CD4-positive, alpha-beta T cell treated with Interleukin-15 for 4 hours (primary cell): ENCODE results near the gene NHSL2.

Source experiments
- DNase-seq: peaks from one replicate; pipeline ENCODE4 v3.0.0-alpha.2; 2020; ENCODE audit warnings: low spot score

The NHSL2 gene

DNA sequence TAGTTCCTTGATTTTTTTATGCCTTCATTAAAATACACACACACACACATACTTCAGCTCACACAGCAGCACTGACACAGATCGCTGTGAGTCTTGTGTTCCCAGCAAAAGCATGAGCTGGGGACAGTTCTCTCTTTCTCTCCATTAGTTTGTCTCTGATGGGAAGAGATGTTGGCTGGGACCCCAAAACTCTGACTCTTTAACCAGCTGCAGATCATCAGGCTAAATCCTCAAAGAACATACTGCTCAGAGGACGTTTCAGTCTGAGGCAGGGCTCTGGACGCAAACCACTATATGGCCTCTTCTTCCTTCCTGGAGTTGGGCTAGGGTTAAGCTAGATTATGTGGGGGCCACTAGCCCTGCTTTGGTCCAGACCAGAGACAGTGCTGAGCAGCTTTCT, 109.6 kb downstream of the NHSL2 start:
- DNase-seq: no peak

GRCh38 chrX:72020788-72021187, 110.1 kb downstream of the NHSL2 start:
- DNase-seq: peak; percentile 39

GRCh38 chrX:72021975-72022374, 111.3 kb downstream of the NHSL2 start:
- peak; percentile 21 for DNase-seq

- DNase-seq: no peak
Measured at GRCh38 chrX:72023071-72023470, 112.4 kb downstream of the NHSL2 start.

DNA sequence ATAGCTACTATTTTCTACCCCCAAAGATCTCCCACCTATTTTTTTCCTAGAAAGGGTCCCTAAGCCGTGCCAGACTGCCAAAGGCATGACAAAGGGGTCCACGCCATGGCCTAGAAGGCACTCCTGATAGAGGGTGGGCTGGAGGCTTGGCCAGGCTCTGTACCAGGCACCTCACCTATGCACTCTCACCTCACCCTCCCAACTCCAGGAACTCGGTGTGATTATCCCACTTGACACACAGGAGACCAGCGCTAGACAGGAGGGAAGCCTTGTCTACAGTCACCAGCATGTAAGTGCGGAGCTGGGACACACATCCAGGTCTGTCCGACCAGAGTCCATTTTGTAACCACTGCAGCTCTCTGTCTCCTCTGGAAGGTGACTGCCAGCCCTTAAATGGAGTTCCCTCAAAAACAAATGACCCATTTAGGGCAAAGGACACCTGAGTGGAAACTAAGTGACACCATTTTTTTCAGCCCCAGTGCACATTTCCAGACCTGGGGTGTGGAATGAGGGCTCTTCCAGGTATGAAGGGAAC, 114.7 kb downstream of the NHSL2 start:
- DNase-seq: no peak

DNA sequence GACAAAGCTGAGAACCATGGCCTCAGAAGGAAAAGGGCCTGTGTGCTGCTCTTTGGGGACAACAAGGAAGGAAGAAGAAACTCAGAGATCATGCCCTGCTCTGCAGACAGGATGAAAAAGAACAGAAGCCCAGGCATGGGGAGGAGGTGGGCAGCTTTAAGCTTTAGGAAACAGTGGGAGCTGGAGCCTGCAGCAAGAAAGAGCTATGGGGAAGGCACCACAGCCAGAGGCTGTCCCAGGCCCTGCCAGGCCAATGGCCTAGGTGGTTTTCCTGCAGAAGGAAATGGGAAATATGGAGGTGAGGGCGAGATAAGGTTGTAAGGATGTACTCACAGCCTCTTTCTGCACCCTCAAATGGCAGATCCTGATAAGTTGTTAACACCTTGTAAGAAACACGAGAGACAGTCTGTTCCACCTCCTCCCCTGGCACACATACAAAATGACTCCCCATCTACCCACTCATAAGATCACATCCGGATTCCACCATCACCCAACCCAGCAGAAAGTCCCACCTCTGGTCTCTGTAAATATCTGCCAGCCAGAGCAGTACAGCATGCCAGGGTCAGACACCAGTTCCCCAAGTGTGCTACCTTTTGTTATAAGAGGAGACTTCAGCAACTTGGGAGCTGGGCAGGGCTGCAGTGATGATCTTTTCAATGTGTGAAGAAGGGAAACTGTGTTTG, 115.8 kb downstream of the NHSL2 start:
- peak; percentile 7 for DNase-seq

DNA sequence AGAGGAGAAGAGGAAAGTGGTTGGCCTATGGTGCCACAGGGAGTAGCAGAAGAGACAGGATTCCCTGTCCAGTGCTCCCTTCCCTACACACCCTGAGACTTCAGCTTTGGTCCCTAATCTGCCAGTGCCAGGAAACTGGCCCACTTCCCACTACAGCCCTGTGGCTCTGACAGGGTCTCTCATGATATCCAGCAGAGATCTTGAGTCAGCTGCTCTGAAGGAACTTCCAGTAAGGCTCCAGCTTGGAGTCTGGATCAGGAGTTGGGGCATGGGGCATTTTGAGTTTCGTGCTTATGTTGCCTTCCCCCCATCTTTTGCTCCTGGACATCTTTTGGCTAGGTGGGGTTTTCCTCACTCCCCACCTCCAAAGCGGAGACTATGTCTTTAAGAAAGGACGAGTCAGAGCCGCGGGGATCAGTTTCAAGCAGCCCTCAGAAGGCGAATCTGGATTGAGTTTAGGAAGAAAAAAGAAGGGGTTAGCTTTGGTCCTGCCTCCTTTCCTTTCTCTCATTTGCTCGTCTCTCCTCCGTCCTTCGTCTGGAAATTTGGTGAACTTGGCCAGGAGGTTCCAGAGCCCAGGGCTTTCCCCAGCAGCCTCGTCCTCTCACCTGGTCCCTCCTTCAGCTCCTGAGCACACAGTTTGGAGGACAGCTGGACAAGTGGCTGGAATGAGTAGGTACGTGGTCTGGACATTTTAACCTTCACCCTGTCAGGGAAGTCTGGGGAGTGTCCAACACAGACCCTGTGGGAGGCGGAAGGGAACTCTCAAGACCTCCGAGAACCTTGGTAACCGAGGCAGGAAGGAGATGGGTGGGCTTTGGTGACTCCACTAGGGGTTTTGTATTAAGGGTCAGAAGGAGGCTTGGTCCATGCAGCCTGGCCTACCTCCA, 116.6 kb downstream of the NHSL2 start:
- no peak for DNase-seq

DNA sequence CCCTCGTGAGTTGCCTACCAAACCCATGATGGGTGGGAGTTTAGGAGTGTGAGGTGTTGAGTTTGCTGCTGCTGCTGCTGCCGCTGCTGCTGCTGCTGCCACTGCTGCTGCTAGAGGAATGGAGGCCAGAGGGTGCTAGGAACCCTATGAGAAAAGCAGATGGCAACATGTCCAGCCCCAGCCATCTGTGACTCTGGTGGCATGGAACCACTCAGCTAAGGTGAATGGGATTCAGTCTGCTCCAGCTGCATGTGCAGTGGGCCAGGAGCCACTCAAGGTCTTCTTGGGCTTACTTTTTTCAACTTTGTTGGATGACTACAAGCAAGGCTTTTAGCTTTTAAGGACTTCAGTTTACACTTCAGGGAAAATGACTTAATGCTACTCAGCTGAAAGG, 117.3 kb downstream of the NHSL2 start:
- DNase-seq: no peak

- no peak for DNase-seq
Measured at GRCh38 chrX:72028701-72029470, 118.2 kb downstream of the NHSL2 start.

- no peak for DNase-seq
Measured at GRCh38 chrX:72029483-72030411, 119.1 kb downstream of the NHSL2 start.

DNA sequence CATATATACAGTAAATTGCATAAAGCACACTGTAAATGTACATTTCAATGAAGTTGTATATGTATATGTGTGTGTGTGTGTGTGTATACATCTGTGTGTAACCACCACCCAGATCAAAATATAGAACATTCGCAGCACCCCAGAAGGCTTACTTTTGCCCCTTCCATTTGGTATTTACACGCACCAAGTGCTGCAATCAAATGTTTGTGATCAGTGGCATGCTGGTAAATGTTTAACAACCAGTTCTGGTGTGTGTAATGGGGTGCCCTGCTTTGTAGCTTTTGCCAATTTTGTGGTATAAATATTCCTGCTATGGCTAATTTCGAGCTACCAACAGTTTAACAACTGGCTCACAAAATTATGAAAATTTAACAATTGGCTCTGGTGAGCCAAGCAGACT, 119.8 kb downstream of the NHSL2 start:
- no peak for DNase-seq

DNA sequence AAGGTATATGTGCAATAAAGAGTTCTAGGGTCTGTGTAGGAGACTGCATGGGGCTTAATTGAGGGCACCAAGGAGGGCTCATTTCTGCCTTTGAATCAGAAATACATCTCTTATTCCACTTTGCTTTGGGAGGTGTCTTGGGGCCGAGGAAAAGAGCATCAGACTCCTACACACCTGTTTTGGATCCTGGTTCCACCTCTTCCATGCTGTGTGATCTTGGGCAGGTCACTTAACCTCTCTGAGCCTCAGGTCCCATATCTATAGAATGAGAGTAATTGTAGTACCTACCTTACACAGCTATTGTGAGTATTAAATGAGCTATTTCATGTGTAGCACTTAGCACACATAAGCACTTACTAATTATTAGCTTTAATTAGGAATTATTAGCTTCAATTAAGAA, 120.5 kb downstream of the NHSL2 start:
- DNase-seq: no peak

DNA sequence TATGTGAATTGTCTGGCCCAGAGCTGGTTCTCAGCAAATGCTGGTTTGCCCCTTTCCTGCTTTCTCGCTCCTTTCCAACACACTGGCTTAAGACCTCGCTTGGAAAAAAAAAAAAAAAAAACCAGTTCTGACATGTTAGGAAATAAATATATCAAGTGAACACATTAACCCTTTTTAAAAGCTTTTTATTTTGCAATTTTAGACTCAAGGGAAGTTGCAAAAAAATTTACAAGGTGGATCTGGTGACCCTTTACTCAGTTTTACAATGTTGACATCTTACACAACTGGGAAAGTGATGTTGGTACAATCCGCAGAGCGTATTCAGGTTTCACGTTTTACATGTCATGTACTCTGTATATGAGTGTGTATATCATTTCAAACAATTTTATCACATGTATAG, 121.0 kb downstream of the NHSL2 start:
- no peak for DNase-seq

- no peak for DNase-seq
Measured at GRCh38 chrX:72037601-72038000, 127.0 kb downstream of the NHSL2 start.

GRCh38 chrX:72038016-72038415, 127.4 kb downstream of the NHSL2 start:
- DNase-seq: no peak

DNA sequence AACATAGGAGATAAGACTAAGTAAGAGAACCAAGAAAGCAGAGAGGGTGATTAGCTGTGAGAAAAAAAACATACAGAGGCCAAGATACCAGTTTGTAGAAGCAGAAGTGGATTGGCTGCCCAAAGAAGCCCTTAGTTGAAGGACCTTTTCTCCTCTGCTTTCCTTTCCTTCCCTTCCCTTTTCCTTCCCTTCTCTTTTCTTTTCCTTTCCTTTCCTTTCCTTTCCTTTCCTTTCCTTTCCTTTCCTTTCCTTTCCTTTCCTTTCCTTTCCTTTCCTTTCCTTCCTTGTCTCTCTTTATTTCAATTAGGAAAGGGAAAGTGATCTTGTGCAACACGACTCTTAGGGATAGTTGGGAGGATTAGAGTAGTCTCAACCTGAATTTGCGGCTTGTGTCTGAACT, 128.2 kb downstream of the NHSL2 start:
- no peak for DNase-seq

- DNase-seq: no peak
Measured at GRCh38 chrX:72040506-72040905, 129.9 kb downstream of the NHSL2 start.

- no peak for DNase-seq
Measured at GRCh38 chrX:72041176-72041575, 130.5 kb downstream of the NHSL2 start.

DNA sequence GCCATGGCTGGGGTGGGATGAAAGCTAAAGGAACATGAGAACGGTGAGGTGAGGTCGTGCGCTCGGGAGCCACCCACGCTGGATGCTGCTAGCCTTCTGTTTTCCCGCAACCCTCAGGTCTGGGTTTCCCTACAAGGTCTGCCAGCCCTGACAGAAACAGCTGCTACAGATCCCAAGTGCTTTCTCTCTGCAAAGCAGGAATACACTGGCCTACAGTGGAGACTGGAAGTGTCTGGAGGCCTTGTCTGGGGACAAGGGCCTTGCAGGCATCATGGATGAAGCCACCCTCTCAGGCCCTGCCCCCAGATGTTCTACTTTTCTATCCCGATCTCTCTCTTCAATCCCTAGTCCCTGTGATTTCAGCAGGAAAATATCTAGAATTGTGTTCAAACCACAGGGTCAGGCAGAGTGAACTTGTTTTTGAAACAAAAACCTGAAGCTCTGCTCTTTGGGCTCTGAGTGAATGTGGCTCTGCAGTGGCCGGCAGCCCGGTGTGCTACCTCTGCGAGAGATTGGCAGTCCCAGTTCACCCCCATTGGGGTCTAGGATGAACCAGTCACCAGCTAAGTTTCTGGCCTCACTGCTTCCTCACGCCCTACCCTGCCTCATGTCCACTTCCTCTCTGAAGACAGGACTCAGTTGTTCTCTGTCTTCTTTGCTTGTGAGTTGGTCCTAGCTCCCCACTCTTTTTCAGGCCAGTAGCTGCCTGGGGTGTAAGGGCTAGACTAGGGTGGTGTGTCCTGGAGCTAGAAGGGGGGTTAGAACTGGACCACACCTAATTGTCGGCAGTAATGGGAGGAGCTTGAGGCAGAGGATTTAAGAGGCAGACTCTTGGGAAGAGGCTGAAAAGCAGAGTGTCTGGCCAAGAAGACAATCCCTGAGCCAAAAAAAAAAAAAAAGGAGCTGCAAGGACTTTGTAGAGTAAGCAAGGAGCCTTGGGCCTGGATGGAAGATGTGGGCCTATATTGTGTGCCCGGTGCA, 131.5 kb downstream of the NHSL2 start:
- DNase-seq: no peak

GRCh38 chrX:72042852-72043248, 132.2 kb downstream of the NHSL2 start:
- DNase-seq: no peak
